HG03520 (cell line): ENCODE data around the gene ASRGL1.
"Not testable (repeated sequence)": the region's sequence is repeated elsewhere in the genome, so short reads cannot be mapped to it uniquely, and the experiment has no call there.

Experiments
- ATAC-seq: cut with Tn5 transposase; IDR thresholded peaks from one replicate; pipeline ENCODE4 v1.9.1; 2021; ENCODE audit warnings: mild to moderate bottlenecking, moderate library complexity; ENCODE audit not compliant: unreplicated experiment

ASRGL1 gene

GRCh38 chr11:62337303-62338181 is at the start of gene ASRGL1:
Gene ASRGL1, plus strand, starts transcription at chr11:62337448. Its CDS starts 530 bp downstream, at chr11:62337978.
- no peak for ATAC-seq

DNA sequence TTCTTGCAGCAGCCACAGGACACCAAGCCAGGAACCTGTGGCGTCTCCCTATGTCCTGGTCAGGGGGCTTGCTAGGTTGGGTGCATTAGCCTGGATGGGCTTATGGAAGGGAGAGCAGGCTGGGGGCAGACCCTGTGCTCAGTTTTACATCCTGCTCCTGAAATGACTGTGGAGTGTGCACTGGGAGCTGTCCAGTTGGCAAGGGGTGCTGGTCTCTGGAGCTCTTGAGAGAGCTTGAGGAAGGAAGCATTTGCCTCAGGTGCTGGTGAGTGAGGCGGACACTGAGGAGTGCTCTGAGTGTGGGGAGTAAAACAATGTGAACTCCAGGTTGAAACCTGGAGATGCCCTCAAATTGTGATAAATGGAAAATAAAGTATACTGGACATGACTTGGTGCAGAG is 41.7 kb upstream of the ASRGL1 start:
- ATAC-seq: no peak

GRCh38 chr11:62298975-62299374 is 38.3 kb upstream of the ASRGL1 start, which contains the start of gene SCGB1D4:
Gene SCGB1D4, minus strand, starts transcription at chr11:62299075. Its CDS starts 65 bp downstream, at chr11:62299010.
- no peak for ATAC-seq

- ATAC-seq: no peak
These were observed 31.0 kb upstream of the ASRGL1 start for GRCh38 chr11:62306227-62306626.

DNA sequence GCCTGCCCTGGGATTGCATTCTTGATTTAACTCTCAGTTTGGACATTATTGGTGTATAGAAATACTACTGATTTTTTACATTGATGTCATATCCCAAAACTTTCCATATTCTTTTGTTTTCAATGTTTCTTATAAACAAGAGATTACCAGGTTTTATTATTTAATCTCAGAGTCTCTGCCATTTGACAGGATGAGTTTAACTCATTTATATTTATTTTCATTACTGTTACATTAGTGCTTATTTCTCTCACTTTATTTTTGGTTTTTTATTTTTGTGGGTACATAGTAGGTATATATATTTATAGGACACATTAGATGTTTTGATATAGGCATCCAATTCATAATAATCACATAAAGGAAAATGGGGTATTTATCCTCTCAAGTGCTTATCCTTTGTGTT is 29.3 kb upstream of the ASRGL1 start:
- no peak for ATAC-seq

DNA sequence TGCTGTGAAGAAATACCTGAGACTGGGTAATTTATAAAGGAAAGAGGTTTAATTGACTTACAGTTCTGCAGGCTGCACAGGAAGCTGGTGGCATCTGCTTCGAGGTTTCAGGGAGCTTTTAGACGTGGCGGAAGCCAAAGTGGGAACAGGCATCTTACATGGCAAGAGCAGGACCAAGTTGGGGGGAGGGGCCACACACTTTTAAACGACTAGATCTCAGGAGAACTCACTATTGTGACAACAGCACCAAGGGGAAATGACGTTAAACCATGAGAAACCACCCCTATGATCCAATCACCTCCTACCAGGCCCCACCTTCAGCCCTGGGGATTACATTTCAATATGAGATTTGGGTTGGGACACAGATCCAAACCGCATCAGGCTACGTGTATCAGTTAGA is 27.3 kb upstream of the ASRGL1 start:
- no peak for ATAC-seq

- ATAC-seq: no peak
These were observed 21.8 kb upstream of the ASRGL1 start for GRCh38 chr11:62315431-62315830.

- ATAC-seq: no peak
These were observed 14.7 kb upstream of the ASRGL1 start for GRCh38 chr11:62322524-62322923.

GRCh38 chr11:62324731-62325556 is 12.3 kb upstream of the ASRGL1 start:
- ATAC-seq: no peak

DNA sequence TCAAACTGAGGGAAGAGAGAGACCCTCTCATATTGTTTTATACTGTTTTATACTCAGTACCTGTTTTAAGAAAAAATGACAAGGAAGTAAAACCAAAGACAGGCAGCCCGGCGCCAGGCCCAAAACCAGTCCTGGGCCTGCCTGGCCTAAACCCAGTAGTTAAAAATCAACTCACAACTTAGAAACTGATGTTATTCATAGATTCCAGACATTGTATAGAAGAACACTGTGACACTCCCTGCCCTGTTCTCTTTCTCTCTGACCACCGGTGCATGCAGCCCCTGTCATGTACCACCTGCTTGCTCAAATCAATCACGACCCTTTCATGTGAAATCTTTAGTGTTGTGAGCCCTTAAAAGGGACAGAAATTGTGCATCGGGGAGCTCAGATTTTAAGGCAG is 11.5 kb upstream of the ASRGL1 start:
- ATAC-seq: not testable (repeated sequence)

- ATAC-seq: not testable (repeated sequence)
These were observed 10.5 kb upstream of the ASRGL1 start for GRCh38 chr11:62326719-62327118.

- not testable (repeated sequence) for ATAC-seq
These were observed 9.7 kb upstream of the ASRGL1 start for GRCh38 chr11:62327541-62327940.

DNA sequence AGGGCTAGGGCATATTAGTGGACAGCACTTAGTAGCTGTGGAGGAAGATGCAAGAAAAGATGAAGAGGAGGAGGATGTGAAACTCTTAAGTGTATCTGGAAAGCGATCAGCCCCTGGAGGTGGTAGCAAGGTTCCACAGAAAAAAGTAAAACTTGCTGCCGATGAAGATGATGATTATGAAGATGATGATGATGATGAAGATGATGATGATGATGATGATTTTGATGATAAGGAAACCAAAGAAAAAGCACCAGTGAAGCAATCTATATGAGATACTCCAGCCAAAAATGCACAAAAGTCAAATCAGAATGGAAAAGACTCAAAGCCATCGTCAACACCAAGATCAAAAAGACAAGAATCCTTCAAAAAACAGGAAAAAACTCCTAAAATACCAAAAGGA is 6.0 kb upstream of the ASRGL1 start:
- not testable (repeated sequence) for ATAC-seq

DNA sequence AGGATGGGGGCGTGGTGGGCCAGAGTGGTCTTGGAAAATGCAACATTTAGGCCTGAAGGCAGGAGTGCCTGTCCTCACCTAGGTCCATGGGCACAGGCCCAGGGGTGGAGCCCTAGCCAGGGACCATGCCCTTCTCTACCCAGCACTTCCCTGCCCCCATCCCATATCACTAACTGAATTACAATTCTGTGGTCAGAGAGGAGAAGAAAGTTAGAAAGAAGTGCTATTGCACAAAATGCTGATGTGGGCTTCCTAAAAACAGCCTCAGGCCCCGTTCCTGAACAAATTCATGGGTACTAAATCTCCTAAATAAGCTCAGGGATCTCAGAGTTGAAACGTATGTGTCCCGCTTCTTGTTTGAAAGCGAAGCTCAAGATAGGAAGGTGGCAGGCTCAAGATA is 3.5 kb upstream of the ASRGL1 start:
- no peak for ATAC-seq

DNA sequence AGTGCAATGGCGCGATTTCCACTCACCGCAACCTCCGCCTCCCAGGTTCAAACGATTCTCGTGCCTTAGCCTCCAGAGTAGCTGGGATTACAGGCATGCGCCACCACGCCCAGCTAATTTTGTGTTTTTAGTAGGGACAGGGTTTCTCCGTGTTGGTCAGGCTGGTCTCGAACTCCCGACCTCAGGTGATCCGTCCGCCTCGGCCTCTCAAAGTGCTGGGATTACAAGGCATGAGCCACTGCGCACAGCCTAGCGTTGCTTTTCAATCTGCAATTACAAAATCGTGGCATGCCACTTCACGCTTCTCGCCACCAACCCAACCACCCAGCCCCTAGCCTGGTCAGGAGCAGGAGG is 322 bp upstream of the ASRGL1 start:
- not testable (repeated sequence) for ATAC-seq

DNA sequence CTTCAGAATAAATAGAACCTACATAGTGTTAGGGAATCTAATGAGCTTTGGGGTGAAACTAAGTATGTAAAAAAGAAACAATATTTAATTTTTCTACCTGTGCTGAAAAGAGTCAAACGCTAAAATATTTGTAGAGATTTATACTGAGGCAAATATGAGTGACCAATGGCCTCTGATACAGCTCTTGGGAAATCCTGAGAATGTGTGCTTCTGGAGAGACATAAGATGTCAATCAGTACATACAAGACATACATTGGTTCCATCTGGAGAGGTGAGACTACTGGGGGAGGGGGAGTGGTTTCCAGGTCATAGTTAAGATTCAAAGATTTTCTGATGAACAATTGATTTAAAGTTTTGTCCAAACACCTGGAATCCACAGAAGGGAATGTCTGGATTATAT is 970 bp downstream of the ASRGL1 start:
- no peak for ATAC-seq

GRCh38 chr11:62340269-62340901 is 3.1 kb downstream of the ASRGL1 start:
- ATAC-seq: no peak

DNA sequence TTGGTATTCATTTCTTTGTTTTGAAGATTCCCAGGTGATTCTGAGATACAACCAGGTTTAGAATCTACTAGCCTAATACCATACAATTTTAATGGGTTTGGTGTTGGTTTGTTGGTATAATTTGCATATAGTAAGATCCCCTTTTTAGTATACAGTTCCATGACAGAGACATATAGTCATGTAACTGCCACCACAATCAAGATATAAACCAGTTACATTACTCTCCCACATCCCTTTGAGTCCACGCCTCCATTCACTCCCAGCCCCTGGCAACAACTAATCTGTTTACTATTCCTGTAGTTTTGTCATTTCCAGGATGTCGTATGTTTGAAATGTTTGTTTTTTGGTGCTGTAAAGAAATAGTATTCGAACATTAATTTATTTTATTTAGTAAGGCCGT is 4.3 kb downstream of the ASRGL1 start:
- ATAC-seq: no peak

GRCh38 chr11:62343646-62344190 is 6.5 kb downstream of the ASRGL1 start:
- ATAC-seq: not testable (repeated sequence)

DNA sequence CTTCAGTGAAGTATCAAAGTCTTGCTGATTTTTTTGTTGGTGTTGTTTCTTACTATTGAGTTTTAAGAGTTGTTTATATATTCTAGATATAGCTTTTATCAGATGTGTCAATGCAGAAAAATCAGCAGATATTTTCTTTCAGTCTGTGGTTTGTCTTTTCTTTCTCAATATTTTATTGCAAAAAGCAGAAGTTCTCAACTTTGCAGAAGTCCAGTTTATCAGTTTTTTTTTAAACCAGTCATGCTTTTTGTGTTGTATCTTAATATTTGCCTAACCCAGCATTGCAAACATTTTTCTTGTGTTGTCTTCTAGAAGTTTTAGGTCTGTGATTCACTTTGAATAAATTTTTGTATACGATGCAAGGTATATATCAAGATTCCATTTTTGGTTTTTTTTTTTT is 7.0 kb downstream of the ASRGL1 start:
- ATAC-seq: no peak

- no peak for ATAC-seq
These were observed 8.6 kb downstream of the ASRGL1 start for GRCh38 chr11:62345861-62346260.
